ENCODE measurements around the gene UQCRC1. TPM values are rescaled to one million over a fixed set of nuclear protein-coding genes. Genes with fewer than 3 reads are reported as not detected.

UQCRC1 gene
- total RNA-seq, 1 donor from 2014 or later = 126 TPM

DNA sequence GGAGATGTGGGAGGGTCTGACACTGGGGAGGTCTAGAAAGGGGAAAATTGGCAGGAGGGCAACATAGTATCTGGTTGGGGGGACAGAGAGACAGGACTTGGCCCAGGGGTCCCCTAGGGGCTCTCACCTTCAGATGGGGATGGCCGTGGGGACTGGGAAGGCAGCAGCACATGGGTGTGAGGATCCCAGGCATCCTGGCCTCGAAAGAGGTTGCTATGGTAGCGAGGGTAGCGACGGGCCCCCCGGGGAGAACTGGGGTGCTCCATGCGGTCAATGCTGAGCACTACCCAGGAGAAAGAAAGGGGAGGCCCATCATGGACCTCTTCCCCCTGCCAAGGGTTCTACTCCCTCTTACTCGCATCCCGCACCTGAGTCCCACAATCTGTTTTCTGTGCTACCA lies 38.3 kb upstream of the UQCRC1 start:
- TF ChIP-seq, protein P1, sequence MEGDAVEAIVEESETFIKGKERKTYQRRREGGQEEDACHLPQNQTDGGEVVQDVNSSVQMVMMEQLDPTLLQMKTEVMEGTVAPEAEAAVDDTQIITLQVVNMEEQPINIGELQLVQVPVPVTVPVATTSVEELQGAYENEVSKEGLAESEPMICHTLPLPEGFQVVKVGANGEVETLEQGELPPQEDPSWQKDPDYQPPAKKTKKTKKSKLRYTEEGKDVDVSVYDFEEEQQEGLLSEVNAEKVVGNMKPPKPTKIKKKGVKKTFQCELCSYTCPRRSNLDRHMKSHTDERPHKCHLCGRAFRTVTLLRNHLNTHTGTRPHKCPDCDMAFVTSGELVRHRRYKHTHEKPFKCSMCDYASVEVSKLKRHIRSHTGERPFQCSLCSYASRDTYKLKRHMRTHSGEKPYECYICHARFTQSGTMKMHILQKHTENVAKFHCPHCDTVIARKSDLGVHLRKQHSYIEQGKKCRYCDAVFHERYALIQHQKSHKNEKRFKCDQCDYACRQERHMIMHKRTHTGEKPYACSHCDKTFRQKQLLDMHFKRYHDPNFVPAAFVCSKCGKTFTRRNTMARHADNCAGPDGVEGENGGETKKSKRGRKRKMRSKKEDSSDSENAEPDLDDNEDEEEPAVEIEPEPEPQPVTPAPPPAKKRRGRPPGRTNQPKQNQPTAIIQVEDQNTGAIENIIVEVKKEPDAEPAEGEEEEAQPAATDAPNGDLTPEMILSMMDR (IDR thresholded peaks at IDR 0.05) = no peak
- H3K27ac ChIP-seq = no peak overlapping the region
- ATAC-seq (no peak), DNase-seq (no peak)
- H3K36me3 ChIP-seq = no peaks in the 10 kb centered on the region
- no peaks in the 10 kb centered on the region for H3K9me3 ChIP-seq
- H3K27me3 ChIP-seq = no peaks in the 10 kb centered on the region
- no peak overlapping the region for H3K4me3 ChIP-seq
- intact Hi-C loops (cut with DNase I) = no loop called here
- no peaks in the 10 kb centered on the region for H3K4me1 ChIP-seq

DNA sequence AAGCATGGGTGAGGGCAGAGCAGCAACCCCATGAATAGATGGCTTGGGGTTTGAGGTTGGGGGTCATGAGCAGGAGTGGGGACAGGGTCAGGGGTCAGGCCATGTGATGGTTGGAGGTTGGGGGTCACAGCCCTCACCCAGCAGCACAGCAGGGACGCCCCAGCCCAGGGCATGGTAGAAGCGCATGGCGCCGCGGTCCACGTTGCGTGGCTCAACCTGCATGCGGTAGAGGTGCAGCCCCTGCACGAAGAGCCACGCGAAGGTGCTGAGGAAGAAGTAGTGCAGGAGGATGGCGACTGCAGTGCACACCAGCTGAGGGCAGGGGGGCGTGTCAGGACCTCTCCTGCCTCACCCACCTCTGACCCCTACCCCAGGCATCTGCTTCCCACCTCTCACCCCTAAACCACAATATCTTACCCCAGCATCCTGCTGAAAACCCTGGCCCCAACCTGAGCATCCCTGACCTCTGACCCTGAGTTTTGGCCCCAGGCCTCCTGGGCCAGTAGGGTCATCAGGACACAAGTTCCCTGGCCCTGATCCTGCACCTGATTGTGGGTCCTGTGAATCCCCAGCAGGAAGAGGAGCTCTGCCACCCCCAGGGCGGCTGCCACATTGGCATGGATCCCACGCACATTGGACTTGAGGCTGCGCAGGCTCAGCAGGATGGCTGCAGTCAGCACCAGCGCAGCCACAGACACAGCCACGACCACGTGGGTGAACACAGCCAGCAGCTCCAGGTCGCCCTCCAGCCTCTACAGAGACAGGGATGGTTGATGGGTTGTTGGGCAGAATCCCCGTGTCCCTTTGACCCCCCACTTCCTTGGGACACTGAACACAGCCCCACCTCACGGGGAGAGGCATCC lies 35.7 kb upstream of the UQCRC1 start:
- Histone ChIP-seq H3K4me1 (no peaks in the 10 kb centered on the region), H3K9me3 (no peaks in the 10 kb centered on the region), H3K27me3 (no peaks in the 10 kb centered on the region), H3K36me3 (no peaks in the 10 kb centered on the region), H3K4me3 (no peak overlapping the region), H3K27ac (no peak overlapping the region)
- TF ChIP-seq, protein P1 (IDR thresholded peaks at IDR 0.05) = no peak
- ATAC-seq = no peak
- intact Hi-C loops (cut with DNase I) = no loop called here
- DNase-seq = no peak

DNA sequence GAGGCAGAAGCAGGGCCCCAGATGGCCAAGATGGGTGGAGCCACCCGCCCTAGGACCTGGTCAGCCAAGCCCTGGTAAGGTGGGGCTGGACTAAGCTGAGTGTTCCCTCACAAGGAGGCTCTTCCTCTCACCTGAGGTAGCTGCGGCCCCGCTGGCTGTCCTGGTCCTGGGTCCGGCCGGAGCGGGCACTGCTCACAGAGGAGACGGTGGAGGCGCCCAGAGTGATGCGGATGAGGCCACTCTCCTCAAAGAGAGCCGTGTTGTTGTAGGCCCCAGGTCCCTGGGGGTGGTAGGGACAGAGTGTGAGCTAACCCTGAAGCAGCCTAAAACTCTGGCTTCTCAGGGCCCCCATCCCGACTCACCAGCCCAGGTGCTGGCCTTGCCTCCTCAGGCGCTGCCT lies 33.2 kb upstream of the UQCRC1 start:
- TF ChIP-seq, protein P1 (IDR thresholded peaks at IDR 0.05) = no peak

DNA sequence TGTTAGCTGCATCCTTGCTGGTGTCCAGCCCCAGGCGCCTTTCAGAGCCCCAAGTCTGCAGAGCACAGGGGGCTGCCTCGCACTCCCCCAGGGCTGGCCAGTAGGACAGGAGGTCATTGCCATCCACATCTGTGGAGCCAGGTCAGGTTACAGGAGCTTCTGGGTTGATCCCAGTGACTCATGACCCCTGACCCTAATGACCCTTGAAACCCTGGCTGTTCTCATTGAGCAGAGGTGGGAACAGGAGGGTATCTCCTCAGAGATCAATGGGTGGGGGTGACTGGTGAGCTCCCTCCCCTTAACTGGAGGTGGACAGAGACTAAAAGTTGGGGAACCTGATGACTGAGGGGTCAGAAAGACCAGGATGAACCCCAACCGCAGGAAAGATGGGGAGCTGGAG lies 31.9 kb upstream of the UQCRC1 start:
- H3K4me1 ChIP-seq = peaks cover 1% of the 10 kb centered on the region

More for the DNA sequence above, 33.2 kb upstream of the UQCRC1 start:
- DNase-seq = no peak
- Histone ChIP-seq H3K27ac (no peak overlapping the region), H3K4me1 (no peaks in the 10 kb centered on the region), H3K27me3 (no peaks in the 10 kb centered on the region), H3K9me3 (no peaks in the 10 kb centered on the region), H3K4me3 (no peak overlapping the region), H3K36me3 (no peaks in the 10 kb centered on the region)
- no peak for ATAC-seq
- intact Hi-C loops (cut with DNase I) = no loop called here

DNA sequence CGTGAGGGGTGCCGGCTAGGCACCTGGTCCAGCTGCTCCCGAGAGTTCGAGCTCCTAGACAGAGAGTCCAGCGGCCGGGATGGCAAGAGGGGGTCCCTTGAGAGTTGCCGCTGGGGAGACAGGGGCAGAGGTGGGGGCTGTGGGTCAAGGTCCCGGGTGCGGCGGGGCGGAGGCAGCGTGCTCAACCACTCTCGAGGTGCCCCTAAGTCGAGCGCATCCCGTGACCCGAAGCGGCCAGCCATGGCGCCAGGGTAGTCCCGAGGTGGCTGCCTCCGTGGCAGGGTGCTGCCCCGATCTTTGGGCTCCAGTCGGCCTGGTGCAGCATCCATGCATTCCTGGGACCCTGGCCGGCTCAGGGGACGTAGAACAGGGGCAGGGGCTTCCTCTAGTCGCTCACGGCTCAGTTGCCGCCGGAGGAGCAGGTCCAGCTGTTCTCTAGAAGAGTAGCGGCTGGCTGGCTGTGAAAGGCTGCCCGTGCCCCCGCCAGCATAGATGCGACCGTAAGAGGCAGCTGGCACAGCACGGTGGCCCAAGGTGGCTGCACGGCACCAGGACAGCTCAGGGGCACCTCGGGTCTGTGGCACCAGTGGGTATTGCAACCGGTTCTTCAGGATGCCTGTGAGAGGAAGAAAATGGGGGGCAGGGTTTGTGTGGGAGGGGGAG lies 30.6 kb upstream of the UQCRC1 start:
- intact Hi-C loops (cut with DNase I) = no loop called here
- no peaks in the 10 kb centered on the region for H3K9me3 ChIP-seq
- no peak for DNase-seq

More for the DNA sequence above, 31.9 kb upstream of the UQCRC1 start:
- ATAC-seq (no peak), DNase-seq (no peak)
- Histone ChIP-seq H3K4me3 (no peak overlapping the region), H3K9me3 (no peaks in the 10 kb centered on the region), H3K36me3 (no peaks in the 10 kb centered on the region), H3K27me3 (no peaks in the 10 kb centered on the region), H3K27ac (no peak overlapping the region)
- intact Hi-C loops (cut with DNase I) = no loop called here
- TF ChIP-seq, protein P1 (IDR thresholded peaks at IDR 0.05) = no peak

More for the DNA sequence above, 30.6 kb upstream of the UQCRC1 start:
- TF ChIP-seq, protein P1 (IDR thresholded peaks at IDR 0.05) = no peak
- ATAC-seq = no peak
- H3K4me1 ChIP-seq = peaks cover 8% of the 10 kb centered on the region
- H3K27ac ChIP-seq = no peak overlapping the region
- no peak overlapping the region for H3K4me3 ChIP-seq
- H3K27me3 ChIP-seq = no peaks in the 10 kb centered on the region
- H3K36me3 ChIP-seq = no peaks in the 10 kb centered on the region

Measured in upper lobe of right lung (tissue), 1 donor.